Astrocyte of the cerebellum (primary cell): ENCODE measurements around the gene FBRS.

Source experiments
- DNase-seq: peaks from one replicate; pipeline ENCODE4 v3.0.0-alpha.2; 2011; ENCODE audit warnings: low read depth
- H3K4me3 ChIP-seq: 2 replicates; pipeline ENCODE4 v1.5.1; 2011; ENCODE audit warnings: mild to moderate bottlenecking, low read depth, low read length, moderate library complexity
- in situ Hi-C: cut with HindIII; loops from 2 replicates; pipeline ENCODE4 v1.10.0; 2017; ENCODE audit warnings: low sequenced_read_pairs
- TF ChIP-seq, protein P1 (sequence below): IDR thresholded peaks from 2 replicates; pipeline ENCODE4 v1.5.1; 2012; ENCODE audit warnings: low read length, low read depth, moderate library complexity, mild to moderate bottlenecking; ENCODE audit errors: missing control alignments

FBRS gene

DNA sequence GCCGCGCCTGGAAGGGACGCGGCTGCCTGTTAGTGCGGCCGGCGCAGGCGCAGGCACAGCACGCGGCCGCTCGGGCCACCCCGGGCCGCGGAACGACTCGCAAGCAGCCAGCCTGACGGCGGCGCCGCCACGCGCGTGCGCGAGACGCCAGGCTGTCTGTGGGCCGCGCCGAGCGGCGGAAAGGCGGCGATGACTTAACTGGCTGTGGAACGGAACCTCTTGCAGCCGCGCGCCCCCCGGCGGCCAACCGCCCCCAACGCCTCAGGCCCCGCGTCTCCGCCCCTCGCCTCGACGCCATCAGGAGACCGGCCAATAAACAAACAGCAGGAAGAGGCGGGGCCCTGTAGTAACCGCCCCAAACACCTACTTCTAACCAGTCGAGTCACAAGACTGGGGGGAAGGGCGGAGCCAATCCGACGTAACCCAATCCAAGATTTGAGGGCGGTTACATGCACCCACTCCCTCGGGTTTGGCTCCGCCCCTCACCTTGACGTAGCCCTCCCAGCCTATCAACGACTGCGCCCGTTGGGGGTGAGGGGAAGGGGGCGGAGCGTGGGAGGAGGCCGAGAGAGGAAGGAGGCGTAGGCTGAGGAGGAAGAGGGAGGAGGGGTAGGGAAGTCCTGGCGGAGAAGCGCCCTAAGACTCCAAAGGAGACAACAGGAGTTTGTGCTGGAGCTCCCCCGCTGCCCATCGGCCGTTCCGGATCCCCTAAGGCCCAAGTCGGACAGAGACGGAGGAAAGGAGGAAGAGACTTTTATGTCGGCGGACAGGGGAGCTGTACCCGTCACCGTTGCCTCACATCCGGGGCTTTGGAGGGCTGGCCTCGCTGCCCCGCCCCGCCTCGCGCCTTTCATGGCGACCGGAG, at the start of gene FBRS:
Gene FBRS (plus strand): TSS at position 566 of the 865 bp plus-strand sequence. CDS start 1,088 bp downstream, outside the sequence.
- in situ Hi-C loops, result no loop called here
- TF ChIP-seq, protein P1, sequence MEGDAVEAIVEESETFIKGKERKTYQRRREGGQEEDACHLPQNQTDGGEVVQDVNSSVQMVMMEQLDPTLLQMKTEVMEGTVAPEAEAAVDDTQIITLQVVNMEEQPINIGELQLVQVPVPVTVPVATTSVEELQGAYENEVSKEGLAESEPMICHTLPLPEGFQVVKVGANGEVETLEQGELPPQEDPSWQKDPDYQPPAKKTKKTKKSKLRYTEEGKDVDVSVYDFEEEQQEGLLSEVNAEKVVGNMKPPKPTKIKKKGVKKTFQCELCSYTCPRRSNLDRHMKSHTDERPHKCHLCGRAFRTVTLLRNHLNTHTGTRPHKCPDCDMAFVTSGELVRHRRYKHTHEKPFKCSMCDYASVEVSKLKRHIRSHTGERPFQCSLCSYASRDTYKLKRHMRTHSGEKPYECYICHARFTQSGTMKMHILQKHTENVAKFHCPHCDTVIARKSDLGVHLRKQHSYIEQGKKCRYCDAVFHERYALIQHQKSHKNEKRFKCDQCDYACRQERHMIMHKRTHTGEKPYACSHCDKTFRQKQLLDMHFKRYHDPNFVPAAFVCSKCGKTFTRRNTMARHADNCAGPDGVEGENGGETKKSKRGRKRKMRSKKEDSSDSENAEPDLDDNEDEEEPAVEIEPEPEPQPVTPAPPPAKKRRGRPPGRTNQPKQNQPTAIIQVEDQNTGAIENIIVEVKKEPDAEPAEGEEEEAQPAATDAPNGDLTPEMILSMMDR, result peak; percentile 77
- peak within 1 kb of the TSS; percentile 82 for H3K4me3 ChIP-seq
- peak; percentile 100 for DNase-seq

DNA sequence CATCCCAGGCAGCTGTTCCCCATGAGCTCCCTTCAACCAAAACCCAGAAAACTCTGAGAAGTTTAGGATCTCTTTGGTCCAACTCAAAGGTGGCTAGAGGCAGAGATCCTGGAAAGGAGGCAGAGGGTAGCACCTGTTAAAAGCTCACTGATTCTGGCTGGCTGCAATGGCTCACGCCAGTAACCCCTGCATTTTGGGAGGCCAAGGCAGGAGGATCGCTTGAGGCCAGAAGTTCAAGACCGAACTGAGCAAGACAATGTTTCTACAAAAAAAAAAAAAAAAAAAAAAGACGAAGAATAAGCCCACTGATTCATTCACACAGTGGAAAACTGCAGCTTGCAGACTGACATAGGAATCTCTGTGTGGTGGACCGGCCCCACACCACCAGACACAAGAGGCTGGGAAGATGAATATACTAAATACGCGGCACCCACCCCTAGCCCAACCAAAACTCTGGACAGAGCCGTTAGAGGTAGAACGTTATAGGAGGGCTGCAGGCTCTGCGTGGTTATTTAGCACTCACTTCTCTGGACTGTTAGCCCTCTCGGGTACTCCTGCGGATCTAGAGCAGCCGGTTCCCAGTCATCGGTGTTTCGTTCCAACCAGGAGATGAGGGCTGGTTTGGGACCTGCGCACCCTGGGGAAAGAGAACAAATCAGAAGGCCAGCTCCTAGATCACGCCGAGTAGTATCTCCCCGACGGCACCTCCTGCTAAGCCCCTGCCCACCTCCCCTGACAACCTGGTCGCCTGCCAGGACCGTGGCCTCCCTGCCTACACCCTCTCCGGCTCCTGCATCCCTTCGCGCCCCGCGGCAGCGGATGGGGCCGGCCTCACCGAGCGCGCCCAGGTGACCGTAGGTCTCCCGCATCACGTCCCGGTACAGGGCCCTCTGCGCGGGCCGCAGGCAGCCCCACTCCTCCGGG, 49.0 kb upstream of the FBRS start:
- peak overlapping the region; percentile 66 for H3K4me3 ChIP-seq
- TF ChIP-seq, protein P1, result no peak
- in situ Hi-C loops, result no loop called here
- no peak for DNase-seq

DNA sequence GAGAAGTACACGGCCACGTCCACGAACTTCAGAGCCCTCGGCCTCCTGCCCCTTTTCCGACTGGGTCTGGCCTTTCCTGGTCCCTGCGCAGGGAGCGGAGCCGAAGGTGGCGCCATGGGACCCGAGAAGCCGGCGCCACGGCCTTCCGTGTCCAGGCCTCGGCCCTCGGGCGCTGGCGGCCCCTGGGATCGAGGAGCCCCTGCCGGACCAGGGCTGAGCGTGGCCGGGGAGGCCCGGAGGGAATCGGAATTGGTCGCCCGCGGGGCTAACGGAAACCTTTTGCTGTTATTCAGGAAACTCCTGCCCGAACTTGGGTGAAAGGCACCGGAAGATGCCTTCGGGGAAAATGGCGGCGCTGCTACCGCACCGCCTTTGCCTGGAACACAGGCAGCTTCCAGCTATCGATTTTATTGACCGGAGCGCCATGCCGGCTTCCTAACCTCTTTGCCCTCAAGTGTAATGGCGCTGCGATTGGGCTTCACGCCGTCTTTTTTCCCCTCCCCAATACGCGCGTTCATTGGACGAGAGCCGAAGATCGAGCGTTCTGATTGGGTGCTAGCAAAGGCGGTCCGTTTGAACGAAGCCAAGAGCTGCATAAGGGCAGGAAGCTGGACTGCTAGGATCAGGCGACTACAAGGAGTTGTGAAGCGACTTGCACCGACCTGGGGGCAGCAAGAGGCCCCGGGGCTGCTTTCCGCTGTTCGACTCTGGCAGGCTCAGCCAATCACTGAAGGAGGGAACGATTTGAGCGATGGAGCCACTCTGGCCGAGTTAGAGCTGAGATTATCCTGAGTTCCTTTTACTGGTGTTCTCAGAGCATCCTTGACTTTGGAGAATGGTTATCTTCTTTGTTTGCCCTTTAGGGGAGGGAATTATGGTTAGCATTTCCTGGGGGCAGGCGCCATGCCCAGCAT, 48.0 kb upstream of the FBRS start, which contains the start of gene ZNF689:
Gene ZNF689 (minus strand): TSS at position 464 of the 914 bp plus-strand sequence. CDS start 348 bp downstream, at position 116.
- peak within 1 kb of the TSS; percentile 66 for H3K4me3 ChIP-seq
- in situ Hi-C loops, result no loop called here
- peak; percentile 97 for DNase-seq
- TF ChIP-seq, protein P1, result no peak

DNA sequence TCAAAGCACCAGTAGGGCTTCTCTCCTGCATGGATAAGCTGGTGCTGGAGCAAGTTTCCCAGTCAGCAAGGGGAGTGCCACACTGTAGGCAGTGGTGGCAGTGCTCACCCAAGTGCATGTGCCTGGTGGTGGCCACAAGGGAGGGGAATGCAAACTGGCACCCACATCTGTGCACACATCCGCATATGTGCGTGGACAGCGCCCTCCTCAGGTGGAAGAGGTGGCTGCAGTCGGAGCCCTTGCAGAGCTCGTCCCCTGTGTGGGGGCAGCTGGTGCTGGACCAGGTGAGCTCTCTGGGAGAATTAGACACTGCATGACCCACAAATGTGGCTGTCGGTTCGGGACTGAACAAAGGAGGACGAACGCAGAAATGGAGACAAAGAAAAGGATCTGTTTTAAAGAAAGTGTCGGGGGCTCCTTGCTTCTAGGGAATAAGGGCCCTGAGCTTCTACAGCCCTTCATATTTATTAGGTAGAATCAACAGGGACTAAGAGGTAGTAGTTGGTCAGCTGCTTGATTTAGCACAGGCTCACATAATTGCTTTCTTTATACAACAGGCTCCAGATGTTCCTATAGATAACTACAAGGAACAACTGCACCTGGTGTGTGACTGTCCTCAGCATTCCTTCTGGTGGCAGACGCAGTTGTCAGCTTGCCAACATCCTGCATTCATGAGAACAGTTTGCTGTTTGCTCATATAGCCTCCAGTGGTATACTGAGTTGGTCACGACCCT, 42.7 kb upstream of the FBRS start:
- in situ Hi-C loops, result no loop called here
- TF ChIP-seq, protein P1, result peak; percentile 45
- no peak overlapping the region for H3K4me3 ChIP-seq
- no peak for DNase-seq

DNA sequence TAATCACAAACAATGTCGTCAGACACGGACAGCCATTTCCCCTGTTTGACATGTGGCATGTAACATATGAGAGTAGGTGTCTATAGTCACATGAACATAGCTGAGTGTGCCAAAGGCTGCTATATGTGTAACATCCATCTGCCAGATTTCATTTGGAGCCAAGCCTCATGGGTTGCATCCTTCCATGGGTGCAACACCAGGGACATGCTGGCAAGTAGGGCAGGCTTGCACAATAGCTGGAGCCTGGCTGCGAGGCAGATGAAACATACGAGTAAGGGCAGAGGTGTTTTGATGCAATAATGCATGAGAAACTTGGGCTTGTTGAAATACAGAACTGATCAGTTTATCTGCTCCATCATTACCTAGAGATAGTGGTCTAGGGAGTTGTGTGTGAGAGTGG, 39.0 kb upstream of the FBRS start:
- TF ChIP-seq, protein P1, result no peak
- in situ Hi-C loops, result no loop called here
- no peak for DNase-seq
- H3K4me3 ChIP-seq, result no peak overlapping the region
